Panc1 (cell line): ENCODE measurements around the gene RAB23.

Source experiments
- POLR2AphosphoS5 ChIP-seq: IDR thresholded peaks from 2 replicates; pipeline ENCODE4 v1.6.1; 2012; ENCODE audit warnings: mild to moderate bottlenecking, low read depth, low read length, moderate library complexity
- TF ChIP-seq, protein P1 (sequence below): fragments of 450-650 bp; IDR thresholded peaks from 2 replicates; pipeline ENCODE4 v1.5.1; 2017; ENCODE audit warnings: mild to moderate bottlenecking
- TF ChIP-seq, protein P2 (sequence below), 2 experiments: IDR thresholded peaks; 2 replicates each; pipeline ENCODE4 v1.6.1; 2011 to 2012; ENCODE audit warnings: low read depth in 2 of 2, control low read depth in 1 of 2, low read length in 1 of 2, mild to moderate bottlenecking in 1 of 2, moderate library complexity in 1 of 2; ENCODE audit not compliant: insufficient read depth in 1 of 2

- TF ChIP-seq, protein P1, sequence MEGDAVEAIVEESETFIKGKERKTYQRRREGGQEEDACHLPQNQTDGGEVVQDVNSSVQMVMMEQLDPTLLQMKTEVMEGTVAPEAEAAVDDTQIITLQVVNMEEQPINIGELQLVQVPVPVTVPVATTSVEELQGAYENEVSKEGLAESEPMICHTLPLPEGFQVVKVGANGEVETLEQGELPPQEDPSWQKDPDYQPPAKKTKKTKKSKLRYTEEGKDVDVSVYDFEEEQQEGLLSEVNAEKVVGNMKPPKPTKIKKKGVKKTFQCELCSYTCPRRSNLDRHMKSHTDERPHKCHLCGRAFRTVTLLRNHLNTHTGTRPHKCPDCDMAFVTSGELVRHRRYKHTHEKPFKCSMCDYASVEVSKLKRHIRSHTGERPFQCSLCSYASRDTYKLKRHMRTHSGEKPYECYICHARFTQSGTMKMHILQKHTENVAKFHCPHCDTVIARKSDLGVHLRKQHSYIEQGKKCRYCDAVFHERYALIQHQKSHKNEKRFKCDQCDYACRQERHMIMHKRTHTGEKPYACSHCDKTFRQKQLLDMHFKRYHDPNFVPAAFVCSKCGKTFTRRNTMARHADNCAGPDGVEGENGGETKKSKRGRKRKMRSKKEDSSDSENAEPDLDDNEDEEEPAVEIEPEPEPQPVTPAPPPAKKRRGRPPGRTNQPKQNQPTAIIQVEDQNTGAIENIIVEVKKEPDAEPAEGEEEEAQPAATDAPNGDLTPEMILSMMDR, result peak; percentile 10; the same call in 1 of the 2 replicates
- TF ChIP-seq, protein P2, sequence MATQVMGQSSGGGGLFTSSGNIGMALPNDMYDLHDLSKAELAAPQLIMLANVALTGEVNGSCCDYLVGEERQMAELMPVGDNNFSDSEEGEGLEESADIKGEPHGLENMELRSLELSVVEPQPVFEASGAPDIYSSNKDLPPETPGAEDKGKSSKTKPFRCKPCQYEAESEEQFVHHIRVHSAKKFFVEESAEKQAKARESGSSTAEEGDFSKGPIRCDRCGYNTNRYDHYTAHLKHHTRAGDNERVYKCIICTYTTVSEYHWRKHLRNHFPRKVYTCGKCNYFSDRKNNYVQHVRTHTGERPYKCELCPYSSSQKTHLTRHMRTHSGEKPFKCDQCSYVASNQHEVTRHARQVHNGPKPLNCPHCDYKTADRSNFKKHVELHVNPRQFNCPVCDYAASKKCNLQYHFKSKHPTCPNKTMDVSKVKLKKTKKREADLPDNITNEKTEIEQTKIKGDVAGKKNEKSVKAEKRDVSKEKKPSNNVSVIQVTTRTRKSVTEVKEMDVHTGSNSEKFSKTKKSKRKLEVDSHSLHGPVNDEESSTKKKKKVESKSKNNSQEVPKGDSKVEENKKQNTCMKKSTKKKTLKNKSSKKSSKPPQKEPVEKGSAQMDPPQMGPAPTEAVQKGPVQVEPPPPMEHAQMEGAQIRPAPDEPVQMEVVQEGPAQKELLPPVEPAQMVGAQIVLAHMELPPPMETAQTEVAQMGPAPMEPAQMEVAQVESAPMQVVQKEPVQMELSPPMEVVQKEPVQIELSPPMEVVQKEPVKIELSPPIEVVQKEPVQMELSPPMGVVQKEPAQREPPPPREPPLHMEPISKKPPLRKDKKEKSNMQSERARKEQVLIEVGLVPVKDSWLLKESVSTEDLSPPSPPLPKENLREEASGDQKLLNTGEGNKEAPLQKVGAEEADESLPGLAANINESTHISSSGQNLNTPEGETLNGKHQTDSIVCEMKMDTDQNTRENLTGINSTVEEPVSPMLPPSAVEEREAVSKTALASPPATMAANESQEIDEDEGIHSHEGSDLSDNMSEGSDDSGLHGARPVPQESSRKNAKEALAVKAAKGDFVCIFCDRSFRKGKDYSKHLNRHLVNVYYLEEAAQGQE (IDR thresholded peaks at IDR 0.05; ENCODE audit: insufficient read depth in 1 of 2, low read depth in 2 of 2, low read length in 1 of 2), result no peak
- peak; percentile 39; the same call in 1 of the 2 replicates for TF ChIP-seq POLR2AphosphoS5
Observed at GRCh38 chr6:57198926-57199636, 23.0 kb downstream of the RAB23 start.
